A549 treated with AZD9567 at 1 μM for 4 hours (cell line): ENCODE data around the gene C2orf72. TPM values are rescaled to one million over a fixed set of nuclear protein-coding genes. Genes with fewer than 3 reads are reported as not detected.

Source experiments
- total RNA-seq: library from RNA; stranded (reverse); fragments of 200-300 nt; extraction: Qiagen RNA extraction; gene quantifications from 5 replicates; pipeline ENCODE4 v1.2.3, GENCODE V29; 2022; ENCODE audit not compliant: insufficient read depth

The C2orf72 gene
- 5.8 to 8.3 TPM (median 6.9 TPM) in 5 replicates for total RNA-seq

DNA sequence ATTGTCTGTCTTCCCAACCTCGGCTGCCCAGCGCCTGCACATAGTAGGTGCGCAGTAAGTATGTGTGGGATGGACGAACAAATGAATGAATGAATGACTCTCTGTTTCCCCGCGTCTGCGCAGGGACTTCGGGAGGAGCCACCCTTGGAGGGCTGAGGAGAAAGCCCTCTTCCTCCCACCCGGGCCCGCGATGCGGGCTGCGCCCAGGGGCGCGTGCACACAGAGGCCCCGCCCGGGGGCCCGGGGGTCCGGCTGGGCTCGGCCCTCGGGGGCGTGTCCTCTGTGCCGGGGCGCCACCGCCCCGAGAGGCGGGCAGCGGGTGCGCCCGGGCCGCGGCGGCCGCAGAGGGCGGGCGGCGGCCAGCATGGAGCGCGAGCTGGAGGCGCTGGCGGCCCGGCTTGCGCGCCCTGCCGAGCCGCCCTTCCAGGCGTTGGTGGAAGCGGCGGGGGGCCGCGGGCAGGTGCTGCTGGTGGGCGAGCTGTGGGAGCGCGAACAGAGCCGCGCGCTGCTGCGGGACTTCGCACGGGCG lies at the start of gene C2orf72:
TSS of gene C2orf72 (plus strand) at position 322 of the 529 bp plus-strand sequence. CDS start at position 365, 43 bp downstream.

GRCh38 chr2:230995821-230996220 lies 41.5 kb upstream of the C2orf72 start, which contains the start of gene SPATA3:
TSS of gene SPATA3 (plus strand) at chr2:230996121. CDS start at chr2:230996234, 113 bp downstream.

GRCh38 chr2:231056453-231057416 lies 19.4 kb downstream of the C2orf72 start, which contains the start of gene PSMD1:
TSS of gene PSMD1 (plus strand) at chr2:231056867. CDS start at chr2:231057026, 159 bp downstream.

Other genes starting within 250 kb of the C2orf72 start
- gene ITM2C, start 172.6 kb upstream of the C2orf72 start, total RNA-seq = 72.1 to 79.7 TPM (median 77.6 TPM) in 5 replicates
- not detected in 5 replicates for gene GPR55, start 112.3 kb upstream of the C2orf72 start, total RNA-seq
- gene SPATA3, start 41.4 kb upstream of the C2orf72 start, total RNA-seq = not detected in 5 replicates
- 102 to 115 TPM (median 107 TPM) in 5 replicates for gene PSMD1, start 19.3 kb downstream of the C2orf72 start, total RNA-seq
- gene HTR2B, start 87.5 kb downstream of the C2orf72 start, total RNA-seq = not detected in 5 replicates
- 11.9 to 15.5 TPM (median 14.4 TPM) in 5 replicates for gene ARMC9, start 161.1 kb downstream of the C2orf72 start, total RNA-seq